Activated naive CD4-positive, alpha-beta T cell treated with anti-CD3 and anti-CD28 coated beads, Interleukin-2, amount 50 U/mL, for 72 hours (primary cell): Measurements from ENCODE around the gene PLCB4. TPM values are rescaled to one million over a fixed set of nuclear protein-coding genes. Genes with fewer than 3 reads are reported as not detected.
"Not testable (repeated sequence)": the region's sequence is repeated elsewhere in the genome, so short reads cannot be mapped to it uniquely, and the experiment has no call there.

Experiments
- ATAC-seq, 2 donors: fragments of 150-1000 bp; cut with Tn5 transposase; 2 replicates each; pipeline ENCODE4 v1.10.0; 2021; ENCODE audit warnings: mild to moderate bottlenecking in 2 of 2, moderate library complexity in 2 of 2
- DNase-seq, 2 donors: peaks; one replicate each; pipeline ENCODE4 v3.0.0; 2021 to 2022; ENCODE audit warnings: low spot score in 2 of 2
- H3K27ac Mint-ChIP-seq, 2 donors: one replicate each; pipeline ENCODE4 v1.8.0; 2022; ENCODE audit warnings: mild to moderate bottlenecking in 2 of 2, mixed read lengths in 2 of 2
- H3K36me3 Mint-ChIP-seq, 2 donors: one replicate each; pipeline ENCODE4 v1.8.0; 2022; ENCODE audit warnings: mixed read lengths in 2 of 2
- H3K9me3 Mint-ChIP-seq, 2 donors: one replicate each; pipeline ENCODE4 v1.8.0; 2022; ENCODE audit warnings: mixed read lengths in 2 of 2
- total RNA-seq, 2 donors: library from RNA; stranded (reverse); gene quantifications; one replicate each; pipeline ENCODE4 v1.2.3, GENCODE V29; 2022

PLCB4 gene
- total RNA-seq, 2 donors from 2014 or later: not detected

GRCh38 chr20:9143926-9144325 is 75.0 kb downstream of the PLCB4 start:
- DNase-seq: no peak
- H3K27ac Mint-ChIP-seq: no peak overlapping the region
- no peaks in the 10 kb centered on the region for H3K36me3 Mint-ChIP-seq
- H3K9me3 Mint-ChIP-seq: peaks cover 22 to 30% of the 10 kb centered on the region in 2 donors
- no peak for ATAC-seq

- Mint-ChIP-seq H3K36me3 (no peaks in the 10 kb centered on the region), H3K27ac (no peak overlapping the region), H3K9me3 (peaks cover 22 to 26% of the 10 kb centered on the region in 2 donors)
- DNase-seq (no peak), ATAC-seq (no peak)
Measured at GRCh38 chr20:9144643-9145042, 75.8 kb downstream of the PLCB4 start.

- Mint-ChIP-seq H3K27ac (no peak overlapping the region), H3K36me3 (no peaks in the 10 kb centered on the region), H3K9me3 (peaks cover 22% of the 10 kb centered on the region in 2 donors)
- ATAC-seq (no peak), DNase-seq (no peak)
Measured at GRCh38 chr20:9145142-9145541, 76.3 kb downstream of the PLCB4 start.

- no peak for ATAC-seq
- DNase-seq: no peak
- no peak overlapping the region for H3K27ac Mint-ChIP-seq
- peaks cover 19% of the 10 kb centered on the region in 2 donors for H3K9me3 Mint-ChIP-seq
- H3K36me3 Mint-ChIP-seq: peaks cover 0 to 4% of the 10 kb centered on the region in 2 donors
Measured at GRCh38 chr20:9146649-9147048, 77.8 kb downstream of the PLCB4 start.

GRCh38 chr20:9147547-9148024 is 78.7 kb downstream of the PLCB4 start:
- no peak for ATAC-seq

DNA sequence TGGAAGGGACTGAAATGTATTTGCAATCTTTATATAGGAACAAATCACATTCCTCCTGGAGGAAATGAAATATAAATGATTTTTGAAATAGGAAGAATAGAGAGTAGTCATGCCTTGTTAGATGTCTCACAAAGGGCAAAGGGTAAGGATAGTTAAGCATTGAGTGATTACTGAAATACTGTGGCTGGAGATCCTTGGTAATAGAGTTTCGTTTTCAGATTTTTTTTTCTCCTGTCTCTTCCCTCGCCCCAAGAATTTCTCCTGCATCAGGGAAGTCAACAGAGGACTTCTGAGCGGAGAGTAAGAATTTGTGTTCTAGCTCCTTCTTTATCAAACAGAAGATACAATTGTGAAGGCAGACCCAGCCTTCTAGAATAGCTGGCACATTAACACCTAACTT is 79.4 kb downstream of the PLCB4 start:
- ATAC-seq (no peak), DNase-seq (no peak)
- Mint-ChIP-seq H3K9me3 (peaks cover 10 to 14% of the 10 kb centered on the region in 2 donors), H3K27ac (no peak overlapping the region), H3K36me3 (peaks cover 0 to 6% of the 10 kb centered on the region in 2 donors)

More at GRCh38 chr20:9147547-9148024, 78.7 kb downstream of the PLCB4 start:
- DNase-seq: no peak
- H3K9me3 Mint-ChIP-seq: peaks cover 15 to 18% of the 10 kb centered on the region in 2 donors
- H3K36me3 Mint-ChIP-seq: peaks cover 0 to 6% of the 10 kb centered on the region in 2 donors
- H3K27ac Mint-ChIP-seq: no peak overlapping the region

DNA sequence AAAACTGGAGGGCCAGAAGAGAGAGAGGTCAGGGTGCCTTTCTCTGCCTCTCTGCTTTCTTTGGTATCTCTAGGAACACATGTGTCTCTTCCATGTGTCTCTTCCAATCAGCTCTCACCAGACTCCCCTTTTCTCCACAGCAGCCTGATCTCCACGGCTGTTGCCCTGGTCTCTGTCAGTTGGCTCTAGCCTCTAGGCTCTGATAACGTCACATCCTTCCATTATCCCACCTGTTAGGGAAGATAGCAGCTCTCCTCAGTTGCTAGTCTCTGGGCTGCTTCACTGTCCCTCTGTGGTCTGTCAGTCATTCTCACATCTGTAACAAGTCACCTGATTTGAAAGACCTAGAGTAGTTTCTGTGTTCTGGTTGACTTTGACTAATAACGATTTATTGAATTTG is 80.2 kb downstream of the PLCB4 start:
- no peak for DNase-seq
- no peak for ATAC-seq
- Mint-ChIP-seq H3K9me3 (peaks cover 10 to 18% of the 10 kb centered on the region in 2 donors), H3K36me3 (peaks cover 0 to 6% of the 10 kb centered on the region in 2 donors), H3K27ac (no peak overlapping the region)

GRCh38 chr20:9149796-9150195 is 80.9 kb downstream of the PLCB4 start:
- peaks cover 0 to 6% of the 10 kb centered on the region in 2 donors for H3K36me3 Mint-ChIP-seq
- ATAC-seq: no peak

GRCh38 chr20:9150679-9151078 is 81.8 kb downstream of the PLCB4 start:
- Mint-ChIP-seq H3K36me3 (peaks cover 0 to 10% of the 10 kb centered on the region in 2 donors), H3K27ac (no peak overlapping the region), H3K9me3 (peaks cover 10 to 22% of the 10 kb centered on the region in 2 donors)
- ATAC-seq: no peak
- no peak for DNase-seq

More at GRCh38 chr20:9149796-9150195, 80.9 kb downstream of the PLCB4 start:
- Mint-ChIP-seq H3K9me3 (peaks cover 10 to 18% of the 10 kb centered on the region in 2 donors), H3K27ac (no peak overlapping the region)
- DNase-seq: no peak

- not testable (repeated sequence) for H3K27ac Mint-ChIP-seq, DNase-seq, ATAC-seq
- peaks cover 0 to 11% of the 10 kb centered on the region in 2 donors for H3K36me3 Mint-ChIP-seq
- H3K9me3 Mint-ChIP-seq: peaks cover 9 to 18% of the 10 kb centered on the region in 2 donors
Measured at GRCh38 chr20:9152139-9152538, 83.3 kb downstream of the PLCB4 start.

DNA sequence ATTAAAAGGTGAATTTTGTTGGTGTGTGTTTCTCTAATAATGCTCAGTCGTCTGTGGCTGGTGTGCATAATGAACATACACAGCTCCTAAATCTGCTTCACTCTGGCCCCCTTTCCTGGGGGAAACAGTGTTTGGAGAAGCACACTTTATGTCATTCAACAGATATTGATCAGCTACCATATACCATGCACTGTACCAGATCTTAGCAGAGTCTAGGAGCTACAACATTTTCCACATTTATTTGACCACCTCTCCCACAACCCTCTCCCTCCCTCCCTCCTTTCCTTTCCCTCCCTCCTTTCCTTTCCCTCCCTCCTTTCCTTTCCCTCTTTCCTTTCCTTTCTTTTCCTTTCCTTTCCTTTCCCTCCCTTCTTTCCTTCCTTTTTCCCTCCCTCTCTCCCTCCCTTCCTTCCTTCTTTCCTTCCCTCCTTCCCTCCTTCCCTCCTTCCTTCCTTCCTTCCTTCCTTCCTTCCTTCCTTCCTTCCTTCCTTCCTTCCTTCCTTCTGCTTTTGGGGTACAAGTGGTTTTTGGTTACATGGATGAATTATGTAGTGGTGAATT is 85.7 kb downstream of the PLCB4 start:
- H3K9me3 Mint-ChIP-seq: peaks cover 9 to 18% of the 10 kb centered on the region in 2 donors
- DNase-seq: no peak
- ATAC-seq: no peak
- peaks cover 0 to 11% of the 10 kb centered on the region in 2 donors for H3K36me3 Mint-ChIP-seq
- no peak overlapping the region for H3K27ac Mint-ChIP-seq

- peaks cover 5 to 13% of the 10 kb centered on the region in 2 donors for H3K9me3 Mint-ChIP-seq
- ATAC-seq (no peak), DNase-seq (no peak)
- H3K36me3 Mint-ChIP-seq: peaks cover 0 to 7% of the 10 kb centered on the region in 2 donors
- no peak overlapping the region for H3K27ac Mint-ChIP-seq
Measured at GRCh38 chr20:9156529-9157280, 87.8 kb downstream of the PLCB4 start.

DNA sequence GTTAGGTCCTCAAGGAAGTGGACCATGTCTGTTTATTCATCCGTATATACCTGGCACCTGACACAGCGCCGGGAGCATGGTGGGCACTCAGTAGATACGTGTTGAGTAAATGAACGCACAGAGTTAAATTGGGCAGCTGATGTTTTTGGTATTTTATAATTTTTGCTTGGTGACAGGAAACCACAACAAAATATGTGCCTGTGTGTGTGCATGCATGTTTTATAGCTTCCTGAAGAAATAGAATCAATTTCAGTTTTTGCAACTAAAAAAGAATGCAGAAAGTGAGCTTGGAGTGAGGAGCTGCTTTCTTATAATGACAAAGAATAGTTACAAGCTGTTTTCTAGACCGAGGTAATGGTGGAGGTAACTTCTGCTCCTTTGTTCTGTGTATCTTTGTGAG is 91.4 kb downstream of the PLCB4 start:
- DNase-seq (no peak), ATAC-seq (no peak)
- Mint-ChIP-seq H3K36me3 (peaks cover 0 to 4% of the 10 kb centered on the region in 2 donors), H3K27ac (no peak overlapping the region), H3K9me3 (peaks cover 3 to 5% of the 10 kb centered on the region in 2 donors)

GRCh38 chr20:9160757-9161156 is 91.9 kb downstream of the PLCB4 start:
- no peak for ATAC-seq
- peaks cover under 1 to 3% of the 10 kb centered on the region in 2 donors for H3K9me3 Mint-ChIP-seq
- DNase-seq: no peak
- H3K36me3 Mint-ChIP-seq: peaks cover 0 to under 1% of the 10 kb centered on the region in 2 donors
- H3K27ac Mint-ChIP-seq: no peak overlapping the region

GRCh38 chr20:9161311-9161710 is 92.4 kb downstream of the PLCB4 start:
- DNase-seq (no peak), ATAC-seq (no peak)
- Mint-ChIP-seq H3K9me3 (peaks cover 0 to 3% of the 10 kb centered on the region in 2 donors), H3K27ac (no peak overlapping the region), H3K36me3 (no peaks in the 10 kb centered on the region)

DNA sequence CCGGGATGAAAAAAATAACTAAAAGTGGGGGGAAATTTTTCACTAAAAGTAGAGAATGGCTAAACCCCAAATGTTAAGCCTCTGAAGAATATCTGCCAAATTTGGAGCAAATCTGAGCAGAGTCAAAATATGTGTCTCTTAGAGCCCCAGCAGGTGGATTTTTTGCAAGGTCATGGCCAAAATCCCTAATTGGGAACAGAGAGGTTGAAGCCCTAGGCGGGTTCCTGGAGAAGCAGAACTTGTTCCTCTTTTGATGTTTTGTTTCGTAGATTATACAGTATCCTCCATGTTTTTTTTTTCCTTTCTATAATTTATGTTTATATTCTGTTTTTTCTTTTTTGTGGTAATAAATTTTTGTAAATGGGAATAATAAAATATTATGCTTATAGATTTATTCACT is 94.4 kb downstream of the PLCB4 start:
- H3K9me3 Mint-ChIP-seq: no peaks in the 10 kb centered on the region
- no peak for DNase-seq
- H3K36me3 Mint-ChIP-seq: no peaks in the 10 kb centered on the region
- H3K27ac Mint-ChIP-seq: no peak overlapping the region
- ATAC-seq: no peak

GRCh38 chr20:9163995-9164394 is 95.1 kb downstream of the PLCB4 start:
- no peak for ATAC-seq
- Mint-ChIP-seq H3K27ac (no peak overlapping the region), H3K36me3 (no peaks in the 10 kb centered on the region), H3K9me3 (no peaks in the 10 kb centered on the region)
- DNase-seq: no peak
